ENCODE data around the gene RNF222.
A peak's percentile ranks its signal among the peaks of the same experiment; 100 is the strongest.
"Not testable (repeated sequence)": the region's sequence is repeated elsewhere in the genome, so short reads cannot be mapped to it uniquely, and the experiment has no call there.

Gene RNF222

GRCh38 chr17:8409966-8410882 lies 12.6 kb upstream of the RNF222 start:
- peak; percentile 95 for DNase-seq

- DNase-seq: no peak
Measured at GRCh38 chr17:8408371-8408770, 10.7 kb upstream of the RNF222 start.

GRCh38 chr17:8406174-8406573 lies 8.5 kb upstream of the RNF222 start:
- no peak for DNase-seq

- no peak for DNase-seq
Measured at GRCh38 chr17:8405499-8406016, 7.9 kb upstream of the RNF222 start.

- DNase-seq: no peak
Measured at GRCh38 chr17:8402921-8403536, 5.4 kb upstream of the RNF222 start.

GRCh38 chr17:8401107-8401506 lies 3.5 kb upstream of the RNF222 start:
- no peak for DNase-seq

GRCh38 chr17:8398980-8399379 lies 1.4 kb upstream of the RNF222 start:
- no peak for DNase-seq

GRCh38 chr17:8394497-8394896 lies 3.1 kb downstream of the RNF222 start:
- DNase-seq: not testable (repeated sequence)

GRCh38 chr17:8393470-8394231 lies 4.0 kb downstream of the RNF222 start:
- no peak for DNase-seq

- no peak for DNase-seq
Measured at GRCh38 chr17:8392674-8393469, 4.8 kb downstream of the RNF222 start.

GRCh38 chr17:8392274-8392673 lies 5.4 kb downstream of the RNF222 start:
- no peak for DNase-seq

GRCh38 chr17:8391711-8392110 lies 5.9 kb downstream of the RNF222 start:
- DNase-seq: no peak

GRCh38 chr17:8387914-8388651 lies 9.5 kb downstream of the RNF222 start:
- no peak for DNase-seq

GRCh38 chr17:8386841-8387240 lies 10.8 kb downstream of the RNF222 start:
- peak; percentile 42 for DNase-seq

GRCh38 chr17:8384801-8385378 lies 12.7 kb downstream of the RNF222 start:
- no peak for DNase-seq

- peak; percentile 100 for DNase-seq
Measured at GRCh38 chr17:8383143-8383822, 14.3 kb downstream of the RNF222 start, which contains the start of gene RPL26. Gene RPL26, minus strand, starts transcription at chr17:8383193. Its CDS starts 883 bp downstream, at chr17:8382310.

GRCh38 chr17:8382880-8383142 lies 14.8 kb downstream of the RNF222 start:
- DNase-seq: no peak

GRCh38 chr17:8382052-8382879 lies 15.4 kb downstream of the RNF222 start:
- no peak for DNase-seq

- DNase-seq: no peak
Measured at GRCh38 chr17:8380049-8380448, 17.6 kb downstream of the RNF222 start.

- not testable (repeated sequence) for DNase-seq
Measured at GRCh38 chr17:8378117-8378516, 19.5 kb downstream of the RNF222 start.
